NCI-H2029 (cell line): ENCODE data around the gene STKLD1.
"Not testable (repeated sequence)": the region's sequence is repeated elsewhere in the genome, so short reads cannot be mapped to it uniquely, and the experiment has no call there.

ENCODE experiments used
- DNase-seq: peaks from one replicate; lab custom pipeline; 2025; lab: John Stamatoyannopoulos, UW

STKLD1 gene

DNA sequence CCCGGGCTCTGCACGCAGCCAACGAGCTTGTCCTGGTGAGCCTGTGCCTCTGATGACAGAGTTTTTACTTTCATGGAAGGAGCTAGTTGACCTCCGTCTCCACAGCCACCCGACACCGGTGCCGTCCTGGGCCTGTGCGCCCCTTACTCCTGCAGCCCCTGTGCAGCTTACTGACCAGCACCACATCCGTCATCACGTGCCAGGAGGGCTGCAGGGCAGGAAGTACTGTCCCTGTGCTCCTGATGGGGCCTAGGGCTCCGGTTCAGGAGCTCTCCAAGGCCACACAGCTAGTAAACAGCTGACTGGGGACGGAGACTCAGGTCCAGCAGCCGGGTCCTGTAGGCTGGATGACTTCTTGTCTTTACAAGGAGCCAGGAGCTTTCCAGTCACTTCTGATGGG is 10.2 kb downstream of the STKLD1 start:
- no peak for DNase-seq

GRCh38 chr9:133387680-133388079 is 11.5 kb downstream of the STKLD1 start:
- DNase-seq: no peak

GRCh38 chr9:133389025-133389557 is 12.9 kb downstream of the STKLD1 start:
- DNase-seq: no peak

DNA sequence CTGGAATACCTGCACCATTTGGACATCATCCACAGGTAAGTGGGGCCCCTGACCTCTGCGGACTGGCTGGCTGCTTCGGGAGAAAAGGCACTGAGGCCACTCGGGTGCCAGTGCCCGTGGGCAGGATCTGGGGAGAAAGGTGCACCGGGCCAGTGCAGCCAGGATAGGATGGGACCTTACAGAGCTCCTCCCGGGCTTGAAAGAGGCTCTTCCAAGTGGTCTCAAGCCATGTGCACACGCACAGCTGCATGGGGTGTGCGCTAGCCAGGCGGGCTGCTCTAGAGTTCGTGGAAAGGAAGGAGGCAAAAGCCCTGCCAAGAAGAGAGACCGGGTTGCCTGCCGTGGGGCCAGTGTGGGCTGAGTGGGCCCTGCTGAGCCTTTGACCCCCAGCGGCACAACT is 13.4 kb downstream of the STKLD1 start:
- no peak for DNase-seq

DNA sequence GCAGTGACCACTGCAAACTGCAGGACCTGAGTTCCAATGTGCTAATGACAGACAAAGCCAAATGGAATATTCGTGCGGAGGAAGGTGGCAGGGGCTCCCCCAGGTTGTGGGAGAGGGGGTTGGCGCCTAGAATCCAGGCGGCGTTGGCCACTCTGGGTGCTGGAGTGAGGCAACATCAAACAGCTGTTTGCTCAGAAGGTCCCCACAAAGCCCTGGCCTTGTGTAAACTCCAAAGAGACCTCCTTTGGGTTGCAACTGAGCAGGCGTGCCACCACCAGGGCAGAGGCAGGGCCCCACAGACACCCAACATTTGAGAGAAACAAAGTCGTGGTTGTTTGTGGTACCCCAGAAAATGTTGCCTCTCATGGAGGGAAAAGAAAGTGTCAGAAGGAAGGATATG is 14.5 kb downstream of the STKLD1 start:
- no peak for DNase-seq

DNA sequence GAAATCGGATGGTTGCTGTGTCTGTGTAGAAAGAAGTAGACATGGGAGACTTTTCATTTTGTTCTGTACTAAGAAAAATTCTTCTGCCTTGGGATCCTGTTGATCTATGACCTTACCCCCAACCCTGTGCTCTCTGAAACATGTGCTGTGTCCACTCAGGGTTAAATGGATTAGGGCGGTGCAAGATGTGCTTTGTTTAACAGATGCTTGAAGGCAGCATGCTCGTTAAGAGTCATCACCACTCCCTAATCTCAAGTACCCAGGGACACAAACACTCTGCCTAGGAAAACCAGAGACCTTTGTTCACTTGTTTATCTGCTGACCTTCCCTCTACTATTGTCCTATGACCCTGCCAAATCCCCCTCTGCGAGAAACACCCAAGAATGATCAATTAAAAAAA is 15.3 kb downstream of the STKLD1 start:
- not testable (repeated sequence) for DNase-seq

GRCh38 chr9:133392308-133392707 is 16.1 kb downstream of the STKLD1 start:
- DNase-seq: not testable (repeated sequence)

DNA sequence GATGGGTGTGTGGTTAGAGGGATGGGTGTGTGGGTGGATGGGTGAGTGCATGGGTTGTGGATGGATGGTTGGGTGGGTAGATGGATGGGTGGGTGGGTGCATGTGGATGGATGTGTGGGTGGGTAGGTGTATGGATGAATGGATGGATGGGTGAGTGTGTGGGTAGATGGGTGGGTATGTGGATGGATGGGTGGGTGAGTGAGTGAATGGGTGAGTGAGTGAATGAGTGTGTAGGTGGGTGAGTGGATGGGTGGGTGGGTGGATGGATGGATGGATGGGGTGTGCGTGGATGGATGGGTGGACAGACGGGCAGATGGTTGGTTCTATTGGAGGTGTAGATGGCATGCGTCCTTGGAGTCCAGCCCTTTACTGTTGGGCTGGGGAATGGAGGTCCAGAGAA is 17.2 kb downstream of the STKLD1 start:
- DNase-seq: no peak

DNA sequence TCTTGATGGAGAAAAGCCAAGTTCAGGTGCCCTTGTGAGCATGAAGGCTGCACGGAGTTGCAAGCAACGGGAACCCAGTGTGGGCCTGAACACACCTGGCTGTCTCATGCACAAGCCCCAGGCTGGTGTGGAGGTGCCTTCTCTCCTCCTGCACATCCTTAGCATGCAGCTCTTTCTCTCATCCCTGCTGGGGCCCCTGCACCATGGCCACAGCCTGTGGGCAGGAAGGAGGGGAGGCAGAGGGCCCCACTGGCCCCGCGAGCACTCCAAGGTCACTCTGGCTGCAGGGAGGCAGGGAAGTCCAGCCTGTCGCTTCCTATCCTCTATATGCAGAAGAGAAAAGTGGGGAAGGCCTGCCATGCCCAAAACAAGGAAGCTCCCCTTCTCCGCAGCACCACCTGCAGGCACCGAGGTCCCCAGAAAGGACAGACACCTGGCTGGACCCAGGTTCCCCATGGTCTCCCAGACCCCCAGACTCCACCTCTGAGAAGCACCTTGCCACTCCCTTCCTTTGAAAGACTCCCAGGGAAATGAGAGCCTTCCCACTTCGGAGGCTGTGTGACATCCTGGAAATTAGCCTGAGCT is 18.6 kb downstream of the STKLD1 start:
- no peak for DNase-seq

GRCh38 chr9:133396952-133397351 is 20.8 kb downstream of the STKLD1 start:
- no peak for DNase-seq

- DNase-seq: no peak
Observed at GRCh38 chr9:133397370-133397769, 21.2 kb downstream of the STKLD1 start.

- no peak for DNase-seq
Observed at GRCh38 chr9:133397895-133398294, 21.7 kb downstream of the STKLD1 start.

DNA sequence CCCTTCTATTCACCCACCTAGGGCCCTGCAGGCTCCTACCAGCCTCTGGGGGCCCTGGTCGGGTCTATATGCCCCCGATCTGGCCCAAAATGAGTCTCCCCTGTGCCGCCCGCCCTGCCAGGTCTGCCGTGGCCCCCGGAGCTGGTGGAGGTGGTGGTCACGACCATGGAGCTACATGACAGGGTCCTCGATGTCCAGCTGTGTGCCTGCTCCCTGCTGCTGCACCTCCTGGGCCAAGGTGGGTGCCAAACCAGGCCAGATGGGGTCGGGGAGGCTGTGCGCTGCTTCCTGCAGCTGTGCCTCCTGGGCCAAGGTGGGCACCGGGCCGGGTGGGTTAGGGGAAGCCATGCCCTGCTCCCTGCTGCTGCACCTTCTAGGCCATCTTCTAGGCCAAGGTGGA is 24.1 kb downstream of the STKLD1 start:
- DNase-seq: no peak

- no peak for DNase-seq
Observed at GRCh38 chr9:133401588-133401987, 25.4 kb downstream of the STKLD1 start.

DNA sequence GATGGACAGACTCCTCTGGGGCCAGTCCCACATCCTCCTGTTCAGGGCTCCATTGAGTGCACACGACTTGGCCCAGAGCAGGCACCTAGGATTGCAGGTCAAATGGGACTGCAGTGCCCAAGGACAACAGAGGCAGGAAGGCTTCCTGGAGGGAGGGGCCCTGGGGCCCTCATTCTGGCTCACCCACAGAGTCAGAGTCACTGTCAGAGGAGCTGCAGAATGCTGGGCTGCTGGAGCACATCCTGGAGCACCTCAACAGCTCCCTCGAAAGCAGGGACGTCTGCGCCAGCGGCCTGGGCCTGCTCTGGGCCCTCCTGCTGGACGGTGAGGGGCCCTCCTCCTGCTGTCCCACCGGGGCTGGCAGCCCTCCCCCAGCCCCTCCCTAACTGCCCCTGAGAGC is 26.5 kb downstream of the STKLD1 start:
- DNase-seq: no peak

DNA sequence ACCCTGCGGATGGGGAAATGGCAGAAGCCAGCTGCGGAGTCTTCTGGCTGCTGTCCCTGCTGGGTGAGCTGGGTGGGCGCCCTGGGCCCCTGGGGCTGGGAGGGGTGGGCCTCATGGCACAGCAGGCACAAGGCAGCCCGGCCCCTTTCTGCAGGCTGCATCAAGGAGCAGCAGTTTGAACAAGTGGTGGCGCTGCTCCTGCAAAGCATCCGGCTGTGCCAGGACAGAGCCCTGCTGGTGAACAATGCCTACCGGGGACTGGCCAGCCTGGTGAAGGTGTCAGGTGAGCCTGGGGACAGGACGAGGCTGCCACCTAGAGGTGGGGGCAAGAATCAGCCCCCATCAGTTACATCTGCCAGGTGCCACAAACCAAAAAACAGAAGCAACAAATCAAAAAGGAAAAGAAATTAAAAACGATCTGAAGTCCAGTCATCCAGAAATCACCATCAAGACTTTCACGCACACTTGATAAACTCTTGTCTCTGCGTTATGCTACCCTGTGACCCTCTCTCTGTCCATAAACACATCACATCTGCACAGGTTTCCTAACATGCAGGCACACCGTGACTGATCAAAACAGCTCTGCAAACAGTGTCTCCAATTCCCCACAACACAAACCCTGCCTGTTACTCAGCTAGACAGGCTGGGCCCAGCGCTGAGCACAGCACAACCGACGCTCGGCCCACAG is 27.7 kb downstream of the STKLD1 start:
- DNase-seq: peak; percentile 86

- DNase-seq: no peak
Observed at GRCh38 chr9:133404454-133405002, 28.4 kb downstream of the STKLD1 start.

DNA sequence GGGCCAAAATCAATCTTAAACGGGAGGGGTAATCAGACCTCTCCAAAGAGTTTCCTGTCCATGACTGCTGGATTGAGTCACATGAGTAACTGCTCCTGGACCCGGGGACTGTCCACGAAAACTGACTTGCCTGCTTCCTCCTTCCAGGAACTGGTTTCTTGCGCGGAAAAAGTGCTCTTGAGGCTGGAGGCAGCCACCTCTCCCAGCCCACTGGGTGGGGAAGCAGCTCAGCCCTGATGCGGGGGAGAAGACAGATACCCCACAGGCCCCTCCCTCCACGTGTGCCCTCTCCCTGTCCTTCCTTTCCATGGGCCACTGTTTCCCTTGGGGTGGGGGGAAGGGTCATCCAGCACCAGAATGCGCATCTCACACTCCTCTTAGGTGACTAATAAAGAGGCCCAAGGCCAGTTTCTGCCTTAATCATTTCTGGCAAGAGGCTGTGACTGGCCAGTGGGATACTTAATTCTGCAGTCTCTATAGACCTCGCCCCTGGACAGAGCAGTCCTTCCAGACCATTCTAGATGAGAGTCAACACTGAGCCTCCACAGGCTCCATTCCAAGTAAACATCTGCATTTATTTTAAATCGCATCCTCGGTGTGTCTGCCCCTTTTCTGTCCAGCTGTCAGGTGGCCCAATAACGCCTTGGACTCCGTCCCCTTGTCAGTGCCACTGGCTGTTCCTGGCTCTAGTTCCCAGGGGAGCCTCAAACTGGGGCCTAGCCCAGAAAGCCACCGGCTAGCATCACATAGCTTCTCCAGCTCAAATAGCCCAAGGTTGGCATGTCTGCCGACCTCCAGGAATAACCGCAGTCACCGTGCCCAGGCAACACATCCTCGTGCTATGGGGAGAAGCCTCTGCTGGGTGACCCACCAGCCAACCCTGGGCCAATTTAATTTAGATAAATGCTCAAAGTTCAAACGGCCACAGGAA is 29.6 kb downstream of the STKLD1 start:
- DNase-seq: no peak

GRCh38 chr9:133406480-133407307 is 30.5 kb downstream of the STKLD1 start:
- peak; percentile 52 for DNase-seq

DNA sequence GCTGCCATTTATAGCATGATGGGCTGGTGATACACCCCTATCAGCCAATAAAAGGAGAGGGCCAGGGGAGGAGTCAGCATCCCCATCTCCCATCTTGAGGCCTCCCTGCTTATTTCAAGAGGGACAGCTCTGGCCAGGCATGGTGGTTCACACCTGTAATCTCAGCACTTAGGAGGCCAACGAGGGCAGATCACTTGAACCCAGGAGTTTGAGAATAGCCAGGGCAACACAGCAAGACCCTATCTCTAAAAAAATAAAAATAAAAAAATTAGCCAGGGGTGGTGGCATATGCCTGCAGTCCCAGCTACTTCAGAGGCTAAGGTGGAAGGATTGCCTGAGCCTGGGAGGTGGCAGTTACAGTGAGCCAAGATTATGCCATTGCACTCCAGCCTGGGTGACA is 31.9 kb downstream of the STKLD1 start:
- DNase-seq: no peak

- no peak for DNase-seq
Observed at GRCh38 chr9:133415170-133415569, 39.0 kb downstream of the STKLD1 start.
